ENCODE data around the gene TFPI.

Gene TFPI

GRCh38 chr2:187554011-187554703 lies at the start of gene TFPI:
TFPI (minus strand) TSS chr2:187554435; CDS start chr2:187503768, 50,667 bp downstream.
- Histone ChIP-seq H3K27me3 (ENCODE audit: low read depth) (no peaks in the 10 kb centered on the region), H3K4me3 (no peak within 1 kb of the TSS), H3K36me3 (replicated peaks) (no peaks in the 10 kb centered on the region), H3K9me3 (no peaks in the 10 kb centered on the region), H3K4me1 (no peaks in the 10 kb centered on the region)
- in situ Hi-C loops (cut with MboI; ENCODE audit: low sequenced_read_pairs), result no loop called here
- no peak for DNase-seq (ENCODE audit: low spot score in 2 of 2)

DNA sequence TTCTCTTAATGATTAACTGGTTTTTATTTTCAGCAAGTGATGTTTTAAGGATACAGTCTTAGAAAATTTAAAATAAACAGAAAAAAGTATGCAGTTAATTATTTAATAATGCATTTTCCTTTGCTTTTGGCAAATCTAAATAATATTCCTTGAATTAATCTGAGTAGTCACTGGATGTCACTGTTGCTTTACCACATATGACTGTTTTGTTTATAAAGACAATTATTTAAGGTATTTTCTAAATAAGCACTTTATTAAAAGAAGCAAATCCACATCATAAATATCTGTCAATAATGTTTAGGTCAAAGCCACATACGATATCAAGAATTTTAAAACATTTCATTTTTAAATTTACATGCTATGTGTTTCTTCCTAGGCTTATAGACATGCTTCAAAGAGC lies 40.6 kb upstream of the TFPI start:
- H3K27me3 ChIP-seq (ENCODE audit: low read depth), result no peaks in the 10 kb centered on the region
- in situ Hi-C loops (cut with MboI; ENCODE audit: low sequenced_read_pairs), result loop anchor here (25.0 kb wide), 1 partner anchor 242 kb away; no protein-coding TSS in a partner anchor
- H3K4me3 ChIP-seq, result no peak overlapping the region
- no peaks in the 10 kb centered on the region for H3K4me1 ChIP-seq
- no peak for DNase-seq (ENCODE audit: low spot score in 2 of 2)
- no peaks in the 10 kb centered on the region for H3K9me3 ChIP-seq
- no peaks in the 10 kb centered on the region for H3K36me3 ChIP-seq (replicated peaks)

- Histone ChIP-seq H3K4me3 (no peak overlapping the region), H3K36me3 (replicated peaks) (no peaks in the 10 kb centered on the region), H3K27me3 (ENCODE audit: low read depth) (no peaks in the 10 kb centered on the region), H3K9me3 (no peaks in the 10 kb centered on the region), H3K4me1 (no peaks in the 10 kb centered on the region)
- DNase-seq (ENCODE audit: low spot score in 2 of 2), result no peak
- in situ Hi-C loops (cut with MboI; ENCODE audit: low sequenced_read_pairs), result loop anchor here (25.0 kb wide), 1 partner anchor 244 kb away; no protein-coding TSS in a partner anchor
Measured at GRCh38 chr2:187593697-187594096, 39.5 kb upstream of the TFPI start.

GRCh38 chr2:187593098-187593497 lies 38.9 kb upstream of the TFPI start:
- Histone ChIP-seq H3K9me3 (no peaks in the 10 kb centered on the region), H3K4me3 (no peak overlapping the region), H3K36me3 (replicated peaks) (no peaks in the 10 kb centered on the region), H3K27me3 (ENCODE audit: low read depth) (no peaks in the 10 kb centered on the region), H3K4me1 (no peaks in the 10 kb centered on the region)
- in situ Hi-C loops (cut with MboI; ENCODE audit: low sequenced_read_pairs), result loop anchor here (25.0 kb wide), 1 partner anchor 244 kb away; no protein-coding TSS in a partner anchor
- DNase-seq (ENCODE audit: low spot score in 2 of 2), result no peak

DNA sequence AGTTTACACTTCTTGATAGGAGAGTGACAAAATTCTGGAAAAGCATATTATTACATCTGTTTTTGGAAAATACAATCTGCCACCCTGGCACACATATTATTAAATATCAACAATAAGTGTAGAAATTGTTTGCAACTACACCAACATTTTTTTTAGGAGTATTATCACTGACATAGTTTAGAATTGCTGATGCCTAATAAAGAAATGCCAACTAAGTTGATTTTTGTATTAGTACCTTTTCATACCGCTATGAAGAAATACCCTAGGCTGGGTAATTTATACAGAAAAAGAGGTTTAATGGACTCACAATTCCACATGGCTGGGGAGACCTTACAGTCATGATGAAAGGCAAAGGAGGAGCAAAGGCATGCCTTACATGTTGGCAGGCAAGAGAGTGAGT lies 35.9 kb upstream of the TFPI start:
- in situ Hi-C loops (cut with MboI; ENCODE audit: low sequenced_read_pairs), result loop anchor here (25.0 kb wide), 1 partner anchor 247 kb away; no protein-coding TSS in a partner anchor

DNA sequence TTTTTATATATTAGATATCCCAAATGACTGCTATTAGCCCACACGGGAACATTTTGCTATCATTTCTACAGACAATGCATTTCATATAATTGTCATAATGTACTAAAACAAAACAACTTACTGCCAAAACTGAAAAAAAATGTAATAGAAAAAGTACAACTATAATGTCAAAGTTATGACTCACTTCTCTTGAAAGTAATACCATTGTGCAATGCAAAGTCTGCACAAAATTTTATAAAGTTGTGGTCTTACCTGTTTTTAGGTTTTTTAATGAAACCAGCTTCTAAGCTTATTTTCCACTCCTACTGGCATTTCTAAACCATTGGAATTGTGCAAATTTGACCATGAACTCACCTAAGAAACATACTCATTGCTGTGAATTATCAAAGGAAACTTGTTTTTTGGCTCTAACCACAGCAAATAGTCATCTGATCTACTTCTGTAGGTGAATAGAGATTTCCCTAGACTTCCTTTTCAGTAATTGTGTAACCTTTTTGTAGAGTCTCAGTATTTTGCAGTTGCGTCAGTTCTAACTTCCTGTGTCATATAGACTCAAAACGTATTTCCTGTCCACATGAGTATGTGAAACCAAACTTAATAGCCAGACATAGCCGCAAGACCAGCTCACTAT lies 31.9 kb upstream of the TFPI start:
- no peak for DNase-seq (ENCODE audit: low spot score in 2 of 2)
- Histone ChIP-seq H3K36me3 (replicated peaks) (no peaks in the 10 kb centered on the region), H3K4me1 (no peaks in the 10 kb centered on the region), H3K9me3 (no peaks in the 10 kb centered on the region), H3K4me3 (no peak overlapping the region), H3K27me3 (ENCODE audit: low read depth) (no peaks in the 10 kb centered on the region)
- in situ Hi-C loops (cut with MboI; ENCODE audit: low sequenced_read_pairs), result loop anchor here (25.0 kb wide), 1 partner anchor 251 kb away; no protein-coding TSS in a partner anchor

More for the DNA sequence above, 35.9 kb upstream of the TFPI start:
- no peaks in the 10 kb centered on the region for H3K36me3 ChIP-seq (replicated peaks)
- H3K9me3 ChIP-seq, result no peaks in the 10 kb centered on the region
- no peaks in the 10 kb centered on the region for H3K27me3 ChIP-seq (ENCODE audit: low read depth)
- DNase-seq (ENCODE audit: low spot score in 2 of 2), result no peak
- H3K4me3 ChIP-seq, result no peak overlapping the region
- no peaks in the 10 kb centered on the region for H3K4me1 ChIP-seq

DNA sequence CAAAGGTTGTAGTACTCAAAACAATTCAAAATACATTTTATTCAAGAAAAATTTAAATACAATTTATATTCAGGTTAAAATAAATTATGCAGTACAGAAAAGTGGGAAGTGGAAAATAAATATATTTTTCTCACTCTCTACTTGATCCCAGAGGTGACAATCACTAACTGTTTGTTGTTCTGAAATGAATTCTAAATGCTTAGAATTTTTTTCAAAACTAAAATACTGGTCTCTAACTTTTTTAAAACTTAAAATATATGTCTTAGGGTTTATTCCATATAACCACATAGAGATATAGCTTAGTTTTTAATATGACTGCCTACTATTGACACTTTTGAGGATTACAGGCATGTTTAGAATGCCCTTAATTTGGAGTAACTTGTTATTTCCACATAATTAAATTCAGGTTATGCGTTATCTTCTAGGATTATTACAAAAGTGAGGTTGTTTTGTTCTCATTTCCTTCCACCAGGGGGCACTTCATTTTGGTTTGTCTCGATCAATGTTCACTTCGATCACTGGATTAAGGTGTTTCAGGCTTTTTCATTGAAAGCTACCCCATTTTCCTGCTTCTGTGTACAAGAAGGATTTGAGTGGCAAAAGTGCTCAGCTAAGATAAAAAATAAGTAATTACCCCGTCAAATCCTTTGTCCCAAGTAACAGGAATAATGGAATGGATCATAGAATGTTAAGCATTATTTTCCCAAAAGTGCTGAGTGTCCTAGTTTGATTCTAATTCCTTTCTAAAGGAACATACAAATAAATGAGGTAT lies 27.1 kb upstream of the TFPI start:
- DNase-seq (ENCODE audit: low spot score in 2 of 2), result peak; percentile 42 to 66
- no peak overlapping the region for H3K4me3 ChIP-seq

GRCh38 chr2:187580462-187581124 lies 26.4 kb upstream of the TFPI start:
- Histone ChIP-seq H3K36me3 (replicated peaks) (no peaks in the 10 kb centered on the region), H3K27me3 (ENCODE audit: low read depth) (no peaks in the 10 kb centered on the region), H3K4me3 (no peak overlapping the region), H3K9me3 (no peaks in the 10 kb centered on the region), H3K4me1 (no peaks in the 10 kb centered on the region; the same call in 1 of the 2 replicates)
- peak in 1 of 2 experiments; percentile 74 for DNase-seq (ENCODE audit: low spot score in 2 of 2)
- in situ Hi-C loops (cut with MboI; ENCODE audit: low sequenced_read_pairs), result loop anchor here (25.0 kb wide), 1 partner anchor 257 kb away; no protein-coding TSS in a partner anchor

More for the DNA sequence above, 27.1 kb upstream of the TFPI start:
- Histone ChIP-seq H3K27me3 (ENCODE audit: low read depth) (no peaks in the 10 kb centered on the region), H3K4me1 (no peaks in the 10 kb centered on the region; the same call in 1 of the 2 replicates), H3K9me3 (no peaks in the 10 kb centered on the region), H3K36me3 (replicated peaks) (no peaks in the 10 kb centered on the region)
- in situ Hi-C loops (cut with MboI; ENCODE audit: low sequenced_read_pairs), result loop anchor here (25.0 kb wide), 1 partner anchor 256 kb away; no protein-coding TSS in a partner anchor

GRCh38 chr2:187577310-187577709 lies 23.1 kb upstream of the TFPI start:
- no peaks in the 10 kb centered on the region for H3K27me3 ChIP-seq (ENCODE audit: low read depth)
- no peaks in the 10 kb centered on the region; the same call in 1 of the 2 replicates for H3K4me1 ChIP-seq
- in situ Hi-C loops (cut with MboI; ENCODE audit: low sequenced_read_pairs), result loop anchor here (25.0 kb wide), 1 partner anchor 260 kb away; no protein-coding TSS in a partner anchor
- no peak overlapping the region for H3K4me3 ChIP-seq
- no peaks in the 10 kb centered on the region for H3K9me3 ChIP-seq
- no peak for DNase-seq (ENCODE audit: low spot score in 2 of 2)
- no peaks in the 10 kb centered on the region for H3K36me3 ChIP-seq (replicated peaks)

DNA sequence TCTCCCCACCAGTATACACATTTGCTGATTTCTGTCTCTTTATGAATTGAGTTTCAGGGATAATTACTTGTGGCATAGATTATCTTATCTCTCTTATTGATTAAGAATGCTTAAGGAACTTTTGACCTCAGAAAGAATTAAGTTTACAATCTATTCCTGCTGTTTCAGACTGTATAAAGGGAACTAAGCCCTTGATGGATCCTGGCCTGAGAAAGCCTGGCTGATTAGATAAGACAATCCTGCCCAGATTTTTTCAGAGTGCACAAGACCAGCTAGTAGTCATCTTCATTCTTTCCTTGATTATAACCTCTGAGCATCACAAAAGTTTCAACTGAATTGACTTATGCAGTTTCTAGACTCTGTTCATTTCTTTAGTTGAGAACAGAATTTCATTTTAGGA lies 22.7 kb upstream of the TFPI start:
- Histone ChIP-seq H3K27me3 (ENCODE audit: low read depth) (no peaks in the 10 kb centered on the region), H3K9me3 (no peaks in the 10 kb centered on the region), H3K4me1 (no peaks in the 10 kb centered on the region; the same call in 1 of the 2 replicates), H3K4me3 (no peak overlapping the region), H3K36me3 (replicated peaks) (no peaks in the 10 kb centered on the region)
- in situ Hi-C loops (cut with MboI; ENCODE audit: low sequenced_read_pairs), result loop anchor here (25.0 kb wide), 1 partner anchor 260 kb away; no protein-coding TSS in a partner anchor
- no peak for DNase-seq (ENCODE audit: low spot score in 2 of 2)

DNA sequence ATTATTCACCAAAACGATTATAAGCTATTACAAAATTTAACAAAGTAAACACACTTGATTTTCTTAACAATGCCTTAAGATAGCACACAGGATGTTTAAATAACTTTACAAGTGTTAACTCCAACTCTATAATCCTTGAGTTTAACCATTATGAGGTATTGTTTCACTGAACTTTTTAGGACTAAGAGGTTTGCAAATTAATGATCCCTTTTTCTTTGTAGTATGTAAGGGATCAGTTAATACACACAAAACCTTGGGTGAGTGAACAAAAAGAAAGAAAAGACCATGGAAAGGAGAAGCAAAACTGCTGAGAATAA lies 21.5 kb upstream of the TFPI start:
- H3K4me3 ChIP-seq, result no peak overlapping the region
- DNase-seq (ENCODE audit: low spot score in 2 of 2), result no peak
- no peaks in the 10 kb centered on the region for H3K9me3 ChIP-seq
- no peaks in the 10 kb centered on the region for H3K27me3 ChIP-seq (ENCODE audit: low read depth)
- H3K36me3 ChIP-seq (replicated peaks), result no peaks in the 10 kb centered on the region
- in situ Hi-C loops (cut with MboI; ENCODE audit: low sequenced_read_pairs), result loop anchor here (25.0 kb wide), 1 partner anchor 262 kb away; no protein-coding TSS in a partner anchor
- no peaks in the 10 kb centered on the region; the same call in 1 of the 2 replicates for H3K4me1 ChIP-seq

- Histone ChIP-seq H3K4me1 (no peaks in the 10 kb centered on the region; the same call in 1 of the 2 replicates), H3K9me3 (no peaks in the 10 kb centered on the region), H3K4me3 (no peak overlapping the region), H3K27me3 (ENCODE audit: low read depth) (no peaks in the 10 kb centered on the region), H3K36me3 (replicated peaks) (no peaks in the 10 kb centered on the region)
- in situ Hi-C loops (cut with MboI; ENCODE audit: low sequenced_read_pairs), result loop anchor here (25.0 kb wide), 1 partner anchor 262 kb away; no protein-coding TSS in a partner anchor
- no peak for DNase-seq (ENCODE audit: low spot score in 2 of 2)
Measured at GRCh38 chr2:187574969-187575750, 20.9 kb upstream of the TFPI start.
